K562 (cell line): ENCODE results near the gene PDGFA. TPM values are rescaled to one million over a fixed set of nuclear protein-coding genes. Genes with fewer than 3 reads are reported as not detected.

Source experiments
- AFF4 ChIP-seq: sonication (generic); formaldehyde crosslinking; IDR thresholded peaks from 2 replicates; pipeline ENCODE4 v1.8.0; 2023; ENCODE audit warnings: mild to moderate bottlenecking, missing genetic modification reagents
- BCOR ChIP-seq: fragments of 450-650 bp; IDR thresholded peaks from 2 replicates; pipeline ENCODE4 v1.6.1; 2016
- BRCA1 ChIP-seq, 2 experiments: fragments of 450-650 bp in 1 of 2; sonication (generic) in 1 of 2; formaldehyde crosslinking in 1 of 2; IDR thresholded peaks; 2 replicates each; pipeline versions ENCODE4 v1.5.0 to v1.6.1; 2017 to 2020; ENCODE audit warnings: mild to moderate bottlenecking in 1 of 2, missing genetic modification reagents in 1 of 2
- CBFA2T3 ChIP-seq: fragments of 450-650 bp; IDR thresholded peaks from 2 replicates; pipeline ENCODE4 v1.6.1; 2017
- ETS2 ChIP-seq: IDR thresholded peaks from 2 replicates; pipeline ENCODE4 v1.6.1; 2016; ENCODE audit warnings: borderline replicate concordance, missing genetic modification characterization, mild to moderate bottlenecking, moderate library complexity, missing compliant biosample characterization; ENCODE audit not compliant: poor library complexity, severe bottlenecking
- EZH2 ChIP-seq: IDR thresholded peaks from 2 replicates; pipeline ENCODE4 v1.6.1; 2012; ENCODE audit warnings: low read depth, mild to moderate bottlenecking, inconsistent platforms, low read length, borderline replicate concordance
- HDAC1 ChIP-seq, 2 experiments: fragments of 450-650 bp; IDR thresholded peaks; 2 replicates each; pipeline ENCODE4 v1.6.1; 2016 to 2017; ENCODE audit warnings: inconsistent platforms in 1 of 2, mild to moderate bottlenecking in 1 of 2, moderate library complexity in 1 of 2
- KLF6 ChIP-seq: fragments of 250-450 bp; sonication (Bioruptor Pico); IDR thresholded peaks from 2 replicates; pipeline ENCODE4 v1.4.0; 2020; ENCODE audit warnings: mild to moderate bottlenecking, moderate library complexity, borderline replicate concordance
- MEIS2 ChIP-seq: fragments of 450-650 bp; IDR thresholded peaks from 2 replicates; pipeline ENCODE4 v1.6.1; 2014; ENCODE audit warnings: mild to moderate bottlenecking; ENCODE audit not compliant: partially characterized antibody
- MTA2 ChIP-seq: fragments of 450-650 bp; IDR thresholded peaks from 2 replicates; pipeline ENCODE4 v1.6.1; 2016; ENCODE audit warnings: low read depth
- NFIC ChIP-seq: fragments of 450-650 bp; IDR thresholded peaks from 2 replicates; pipeline ENCODE4 v1.6.1; 2017; ENCODE audit warnings: mild to moderate bottlenecking, inconsistent platforms
- SMARCB1 ChIP-seq: IDR thresholded peaks from 2 replicates; pipeline ENCODE4 v1.6.1; 2011; ENCODE audit warnings: improper control_type of control experiment, low read depth; ENCODE audit not compliant: insufficient read length
- SOX6 ChIP-seq: fragments of 450-650 bp; IDR thresholded peaks from 2 replicates; pipeline ENCODE4 v1.6.1; 2014; ENCODE audit warnings: mild to moderate bottlenecking
- TAL1 ChIP-seq: fragments of 450-650 bp; IDR thresholded peaks from 2 replicates; pipeline ENCODE4 v1.6.1; 2016; ENCODE audit warnings: mild to moderate bottlenecking
- TFAP4 ChIP-seq: sonication (generic); formaldehyde crosslinking; IDR thresholded peaks from 2 replicates; pipeline ENCODE4 v1.8.0; 2022; ENCODE audit warnings: missing genetic modification reagents, mild to moderate bottlenecking, moderate library complexity, borderline replicate concordance
- ZKSCAN8 ChIP-seq: fragments of 200-800 bp; sonication (Bioruptor generic); IDR thresholded peaks from 2 replicates; pipeline ENCODE4 v1.6.1; 2016; ENCODE audit warnings: missing genetic modification characterization, missing compliant biosample characterization
- ZNF639 ChIP-seq, 2 experiments: fragments of 200-800 bp in 1 of 2; sonication (Bioruptor generic) in 1 of 2; sonication (generic) in 1 of 2; formaldehyde crosslinking in 1 of 2; IDR thresholded peaks in 1 of 2; conservative IDR thresholded peaks in 1 of 2; 2 replicates each; pipeline versions ENCODE4 v1.5.0 to v1.6.1; 2016 to 2020; ENCODE audit warnings: missing compliant biosample characterization in 1 of 2, missing genetic modification characterization in 1 of 2, missing genetic modification reagents in 1 of 2
- polyA plus RNA-seq, 8 experiments: library from polyadenylated mRNA; depleted of rRNA in 4 of 8; stranded (reverse) in 5 of 8; unstranded in 3 of 8; fragments of >200 nt; fragmentation: Nextera tagmentation in 2 of 8; fragmentation: Illumina TruSeq in 1 of 8; extraction: Ambion mirVana in 2 of 8; extraction: Trizol in 1 of 8; gene quantifications; 2 replicates each; pipeline versions ENCODE4 v1.2.1 to v1.2.3, GENCODE V29; 2011 to 2014; ENCODE audit warnings: inconsistent platforms in 1 of 8, missing spikeins in 1 of 8
- total RNA-seq, 7 experiments: library from RNA; depleted of rRNA in 6 of 7; stranded (reverse); fragments of >200 nt in 6 of 7; fragmentation: Illumina TruSeq in 2 of 7; extraction: Trizol in 2 of 7; gene quantifications; 2 replicates each; pipeline versions ENCODE4 v1.2.1 to v1.2.3, GENCODE V29; 2011 to 2021; ENCODE audit warnings: low replicate concordance in 1 of 7
- TF ChIP-seq, protein P1 (sequence below): fragments of 250-450 bp; sonication (Bioruptor Pico); IDR thresholded peaks from 2 replicates; pipeline ENCODE4 v1.5.0; 2022; ENCODE audit warnings: mild to moderate bottlenecking

PDGFA gene
- total and polyA plus RNA-seq, 9 of the 15 experiments (the other 6 are each of a cell fraction or from before 2014, with no cell fraction given), result 2.5 to 10.2 (median 4.6) TPM

DNA sequence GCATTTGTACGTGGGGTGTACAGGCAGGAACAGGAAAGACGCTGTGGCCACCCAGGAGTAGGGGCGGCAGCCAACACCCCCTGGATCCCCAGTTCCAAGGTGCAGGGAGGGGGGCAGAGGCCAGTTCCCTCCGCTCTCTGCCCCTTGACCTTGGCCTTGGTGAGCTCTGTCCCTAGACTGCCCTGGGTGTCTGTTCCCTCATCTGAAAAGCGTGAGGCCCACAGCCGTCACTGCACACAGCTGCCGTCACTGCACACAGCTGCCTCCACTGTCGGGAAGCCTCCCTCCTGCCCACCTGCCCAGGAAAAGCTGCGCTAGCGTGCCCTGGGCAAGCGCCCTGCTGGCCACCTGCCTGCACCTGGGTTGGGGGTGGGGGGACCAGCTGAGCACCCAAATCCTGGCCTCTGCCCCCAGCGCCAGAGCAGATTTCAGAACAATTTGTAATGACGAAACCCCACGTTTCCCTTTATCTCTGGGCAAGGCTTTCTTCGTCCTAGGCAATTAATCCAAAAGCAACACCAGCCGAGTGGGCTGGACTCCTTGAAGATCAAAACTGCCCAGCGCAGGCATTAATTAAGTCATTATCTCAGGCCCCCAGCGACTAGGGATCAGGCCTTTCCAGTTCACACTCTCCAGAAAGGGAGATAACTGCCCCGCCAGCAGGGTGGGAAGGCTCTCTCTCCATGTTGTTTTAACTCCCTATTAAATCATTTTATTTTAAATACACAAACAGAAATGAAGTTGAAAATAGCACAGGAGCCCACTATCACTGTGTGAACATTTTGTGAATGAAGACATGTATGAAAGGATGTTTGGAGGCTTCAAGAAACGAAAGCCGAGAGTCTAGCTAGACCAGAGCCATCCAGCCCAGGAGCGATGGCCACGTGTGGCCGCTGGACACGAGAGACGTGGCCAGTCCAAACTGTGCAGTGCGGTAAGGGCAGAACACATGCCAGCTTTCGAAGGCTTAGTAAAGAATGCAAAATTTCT, 4.0 kb upstream of the PDGFA start (continued):
- TF ChIP-seq ZNF639 (CRISPR knock-in tag; conservative IDR thresholded peaks at IDR 0.05 in 1 of 2, IDR thresholded peaks at IDR 0.05 in 1 of 2), result no peak
- TF ChIP-seq SMARCB1, result no peak
- no peak for TF ChIP-seq ZKSCAN8 (CRISPR knock-in tag)
- TF ChIP-seq MEIS2, result peak; percentile 52
- no peak for TF ChIP-seq BRCA1 (IDR thresholded peaks at IDR 0.05)
- TF ChIP-seq BRCA1 (CRISPR knock-in tag; IDR thresholded peaks at IDR 0.05), result no peak
- TF ChIP-seq KLF6 (CRISPR knock-in tag), result no peak
- TF ChIP-seq SOX6, result 0 out of 2 replicates have a peak, but pooled peaks have one; percentile 23
- peak; percentile 38; the same call in 1 of the 2 replicates for TF ChIP-seq MTA2
- peak; percentile 66; the same call in 1 of the 2 replicates for TF ChIP-seq TFAP4
- no peak for TF ChIP-seq EZH2
- no peak for TF ChIP-seq ETS2 (tag)
- no peak for TF ChIP-seq AFF4 (CRISPR knock-in tag)
- 0 out of 4 replicates have a peak, but pooled peaks of 1 of the 2 experiments have one; percentile 22 for TF ChIP-seq HDAC1 (IDR thresholded peaks at IDR 0.05)
- TF ChIP-seq NFIC, result peak; percentile 52; the same call in 1 of the 2 replicates
- TF ChIP-seq CBFA2T3, result peak; percentile 90
- TF ChIP-seq BCOR, result 0 out of 2 replicates have a peak, but pooled peaks have one; percentile 26
- TF ChIP-seq, protein P1, sequence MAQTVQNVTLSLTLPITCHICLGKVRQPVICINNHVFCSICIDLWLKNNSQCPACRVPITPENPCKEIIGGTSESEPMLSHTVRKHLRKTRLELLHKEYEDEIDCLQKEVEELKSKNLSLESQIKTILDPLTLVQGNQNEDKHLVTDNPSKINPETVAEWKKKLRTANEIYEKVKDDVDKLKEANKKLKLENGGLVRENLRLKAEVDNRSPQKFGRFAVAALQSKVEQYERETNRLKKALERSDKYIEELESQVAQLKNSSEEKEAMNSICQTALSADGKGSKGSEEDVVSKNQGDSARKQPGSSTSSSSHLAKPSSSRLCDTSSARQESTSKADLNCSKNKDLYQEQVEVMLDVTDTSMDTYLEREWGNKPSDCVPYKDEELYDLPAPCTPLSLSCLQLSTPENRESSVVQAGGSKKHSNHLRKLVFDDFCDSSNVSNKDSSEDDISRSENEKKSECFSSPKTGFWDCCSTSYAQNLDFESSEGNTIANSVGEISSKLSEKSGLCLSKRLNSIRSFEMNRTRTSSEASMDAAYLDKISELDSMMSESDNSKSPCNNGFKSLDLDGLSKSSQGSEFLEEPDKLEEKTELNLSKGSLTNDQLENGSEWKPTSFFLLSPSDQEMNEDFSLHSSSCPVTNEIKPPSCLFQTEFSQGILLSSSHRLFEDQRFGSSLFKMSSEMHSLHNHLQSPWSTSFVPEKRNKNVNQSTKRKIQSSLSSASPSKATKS (CRISPR knock-in tag), result no peak
- peak; percentile 79 for TF ChIP-seq TAL1
